HG03442 (cell line): ENCODE results near the gene USP25.

ENCODE experiments used
- ATAC-seq: cut with Tn5 transposase; IDR thresholded peaks from one replicate; pipeline ENCODE4 v1.9.1; 2021; ENCODE audit warnings: mild to moderate bottlenecking, moderate library complexity; ENCODE audit not compliant: unreplicated experiment

Gene USP25

GRCh38 chr21:15755125-15755524 is 25.3 kb downstream of the USP25 start:
- ATAC-seq, result no peak

- no peak for ATAC-seq
Measured at GRCh38 chr21:15759469-15759868, 29.7 kb downstream of the USP25 start.

GRCh38 chr21:15761507-15762100 is 31.8 kb downstream of the USP25 start:
- ATAC-seq, result no peak

- ATAC-seq, result no peak
Measured at GRCh38 chr21:15763359-15763758, 33.6 kb downstream of the USP25 start.

GRCh38 chr21:15764878-15765277 is 35.1 kb downstream of the USP25 start:
- no peak for ATAC-seq

- ATAC-seq, result no peak
Measured at GRCh38 chr21:15766952-15767603, 37.3 kb downstream of the USP25 start.

- no peak for ATAC-seq
Measured at GRCh38 chr21:15768045-15768601, 38.3 kb downstream of the USP25 start.

- ATAC-seq, result no peak
Measured at GRCh38 chr21:15768853-15769252, 39.1 kb downstream of the USP25 start.

- ATAC-seq, result no peak
Measured at GRCh38 chr21:15771311-15771710, 41.5 kb downstream of the USP25 start.

- ATAC-seq, result no peak
Measured at GRCh38 chr21:15772654-15773053, 42.9 kb downstream of the USP25 start.

- ATAC-seq, result no peak
Measured at GRCh38 chr21:15774590-15774989, 44.8 kb downstream of the USP25 start.

- no peak for ATAC-seq
Measured at GRCh38 chr21:15775291-15775690, 45.5 kb downstream of the USP25 start.

GRCh38 chr21:15775981-15776380 is 46.2 kb downstream of the USP25 start:
- ATAC-seq, result no peak

GRCh38 chr21:15776818-15777217 is 47.0 kb downstream of the USP25 start:
- no peak for ATAC-seq

- no peak for ATAC-seq
Measured at GRCh38 chr21:15781986-15782385, 52.2 kb downstream of the USP25 start.

GRCh38 chr21:15788847-15789523 is 59.2 kb downstream of the USP25 start:
- ATAC-seq, result no peak

GRCh38 chr21:15793109-15793508 is 63.3 kb downstream of the USP25 start:
- ATAC-seq, result no peak

- no peak for ATAC-seq
Measured at GRCh38 chr21:15793550-15794235, 63.9 kb downstream of the USP25 start.

- no peak for ATAC-seq
Measured at GRCh38 chr21:15794277-15794912, 64.6 kb downstream of the USP25 start.

GRCh38 chr21:15795533-15795932 is 65.8 kb downstream of the USP25 start:
- ATAC-seq, result no peak
